ENCODE measurements around the gene WSB2. TPM values are rescaled to one million over a fixed set of nuclear protein-coding genes. Genes with fewer than 3 reads are reported as not detected.

Gene WSB2
- polyA plus RNA-seq, 3 donors: 46.3 to 51.8 (median 48.2) TPM

DNA sequence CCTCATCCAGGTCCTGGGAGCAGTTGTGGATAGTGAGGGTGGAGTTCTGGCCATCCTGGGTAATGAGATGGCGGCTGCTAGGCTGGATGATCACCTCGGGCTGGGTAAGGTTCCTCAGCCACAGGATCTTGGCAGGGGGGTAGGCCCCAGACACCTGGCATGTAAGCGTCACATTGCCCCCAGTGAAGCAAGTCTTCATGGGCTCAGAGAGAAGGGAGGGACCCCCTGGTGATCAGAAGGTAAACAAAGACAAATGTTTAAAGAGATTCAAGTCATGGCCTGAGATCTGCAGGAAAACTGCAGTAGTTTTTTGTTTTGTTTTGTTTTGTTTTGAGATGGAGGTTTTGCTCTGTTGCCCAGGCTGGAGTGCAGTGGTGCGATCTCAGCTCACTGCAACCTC, 12.8 kb upstream of the WSB2 start:
- no peak for DNase-seq (ENCODE audit: extremely low read depth in 1 of 11, low read depth in 9 of 11, low spot score in 4 of 11)

DNA sequence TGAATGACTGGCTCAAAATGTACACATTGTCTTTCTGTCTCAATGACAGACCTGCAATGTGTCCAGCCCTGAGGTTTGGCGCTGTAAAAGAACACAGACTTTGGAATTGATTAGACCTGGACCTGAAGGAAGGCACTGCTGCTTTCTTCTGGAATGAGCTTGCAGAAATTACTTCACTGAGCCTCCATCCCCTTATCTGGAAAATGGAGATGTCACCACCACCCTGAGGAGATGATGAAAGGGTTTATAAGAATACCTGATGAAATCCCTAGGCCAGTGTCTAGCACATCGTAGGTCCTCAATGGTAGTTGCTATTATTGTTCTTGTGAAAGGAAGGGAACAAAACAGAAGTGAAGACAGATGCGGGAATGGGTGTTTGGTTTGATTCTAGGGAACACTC, 9.7 kb upstream of the WSB2 start:
- no peak for DNase-seq (ENCODE audit: extremely low read depth in 1 of 11, low read depth in 9 of 11, low spot score in 4 of 11)

- no peak for DNase-seq (ENCODE audit: extremely low read depth in 1 of 11, low read depth in 9 of 11, low spot score in 4 of 11)
These were observed 7.5 kb upstream of the WSB2 start for GRCh38 chr12:118068445-118068844.

DNA sequence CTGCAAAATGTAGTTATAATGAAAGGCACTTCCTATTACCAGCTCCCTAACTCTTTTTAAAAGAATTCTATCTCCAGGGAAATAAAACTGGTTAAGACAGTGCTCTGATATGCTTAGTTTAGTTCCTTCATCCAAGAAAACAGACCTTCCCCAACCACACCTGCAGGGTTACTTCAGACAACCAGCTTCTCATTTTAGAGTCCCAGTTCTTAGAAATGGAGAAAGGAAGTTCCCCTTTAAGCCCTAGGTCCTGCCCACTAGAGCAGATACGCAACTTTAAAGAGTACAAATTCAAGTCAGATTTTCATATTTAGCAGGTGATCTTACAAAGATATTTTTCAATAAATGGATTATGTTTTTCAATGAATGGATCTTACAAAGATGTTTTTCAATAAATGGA, 4.4 kb upstream of the WSB2 start:
- DNase-seq (ENCODE audit: extremely low read depth in 1 of 11, low read depth in 9 of 11, low spot score in 4 of 11): no peak

- DNase-seq (ENCODE audit: extremely low read depth in 1 of 11, low read depth in 9 of 11, low spot score in 4 of 11): no peak
These were observed 3.6 kb upstream of the WSB2 start for GRCh38 chr12:118064608-118065007.

- DNase-seq (ENCODE audit: extremely low read depth in 1 of 11, low read depth in 9 of 11, low spot score in 4 of 11): no peak
These were observed 2.8 kb upstream of the WSB2 start for GRCh38 chr12:118063576-118064391.

DNA sequence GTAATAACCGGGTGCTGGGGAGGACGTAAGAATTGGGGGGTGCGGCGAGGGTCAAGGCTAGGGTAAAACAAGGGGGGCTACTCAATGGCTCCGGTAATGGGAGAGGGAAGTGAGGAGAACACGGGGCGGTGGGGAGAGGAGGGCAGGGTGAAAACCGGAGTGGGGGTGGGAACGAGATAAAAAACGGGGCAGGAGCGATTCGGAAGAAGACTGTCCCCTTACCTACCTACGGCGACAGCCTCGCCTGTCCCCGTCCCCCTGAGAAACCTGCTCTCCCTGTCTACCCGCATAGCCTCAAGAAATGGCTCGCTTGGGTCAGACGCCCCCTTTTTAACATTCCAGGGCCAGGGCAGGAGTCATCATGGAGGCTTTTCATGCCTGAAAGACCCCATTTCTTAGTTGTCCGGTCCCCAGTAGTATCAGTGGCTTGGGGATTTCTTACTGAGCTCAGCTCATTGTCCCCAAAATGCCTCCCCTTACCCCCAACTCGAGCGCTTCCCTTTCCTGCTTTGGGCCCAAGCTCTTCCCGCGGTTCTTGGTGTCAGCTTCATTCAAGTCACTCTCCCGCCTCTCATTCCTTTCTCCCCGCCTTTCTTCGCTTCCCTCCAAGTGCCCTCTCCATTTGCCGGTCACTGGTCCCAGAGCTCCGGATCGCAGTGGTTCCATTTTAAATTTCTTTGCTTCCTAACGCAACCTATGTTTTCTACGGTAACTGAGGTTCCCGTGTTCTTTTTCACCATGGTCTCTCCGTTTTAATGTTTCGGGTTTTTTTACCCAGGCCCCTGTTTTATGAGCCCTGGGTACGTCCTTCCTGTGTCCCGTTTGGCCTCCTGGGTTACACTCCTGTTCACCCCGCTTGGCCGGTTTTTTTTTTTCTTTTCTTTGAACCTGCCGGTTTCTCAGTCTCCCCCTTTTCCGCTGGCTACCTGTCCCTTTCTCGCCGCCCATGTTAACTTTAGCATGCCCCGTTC, 1.2 kb upstream of the WSB2 start:
- DNase-seq (ENCODE audit: extremely low read depth in 1 of 11, low read depth in 9 of 11, low spot score in 4 of 11): peak in 7 of 11 donors; percentile 19 to 47 (median 41)

GRCh38 chr12:118060301-118061010, 523 bp downstream of the WSB2 start:
- DNase-seq (ENCODE audit: extremely low read depth in 1 of 11, low read depth in 9 of 11, low spot score in 4 of 11): peak in 4 of 11 donors; percentile 7 to 14 (median 13)

- peak in 1 of 11 donors; percentile 4 for DNase-seq (ENCODE audit: extremely low read depth in 1 of 11, low read depth in 9 of 11, low spot score in 4 of 11)
These were observed 1.4 kb downstream of the WSB2 start for GRCh38 chr12:118059341-118060191.

GRCh38 chr12:118058881-118059280, 2.1 kb downstream of the WSB2 start:
- DNase-seq (ENCODE audit: extremely low read depth in 1 of 11, low read depth in 9 of 11, low spot score in 4 of 11): no peak

DNA sequence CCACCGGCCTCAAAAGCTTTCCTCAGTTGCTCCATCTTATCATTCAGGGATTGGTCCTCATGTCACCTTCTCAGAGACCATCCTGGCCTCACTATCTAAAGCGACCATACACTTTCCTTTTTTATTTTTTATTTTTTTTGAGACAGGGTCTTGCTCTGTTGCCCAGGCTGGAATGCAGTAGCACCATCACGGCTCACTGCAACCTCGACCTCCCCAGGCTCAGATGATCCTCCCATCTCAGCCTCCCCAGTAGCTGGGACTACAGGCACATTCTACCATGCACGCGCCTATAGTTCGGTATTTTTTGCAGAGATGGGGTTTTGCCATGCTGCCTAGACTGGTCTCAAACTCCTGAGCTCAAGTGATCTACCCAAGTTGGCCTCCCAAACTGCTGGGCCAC, 2.8 kb downstream of the WSB2 start:
- DNase-seq (ENCODE audit: extremely low read depth in 1 of 11, low read depth in 9 of 11, low spot score in 4 of 11): no peak

- no peak for DNase-seq (ENCODE audit: extremely low read depth in 1 of 11, low read depth in 9 of 11, low spot score in 4 of 11)
These were observed 4.9 kb downstream of the WSB2 start for GRCh38 chr12:118055865-118056773.

DNA sequence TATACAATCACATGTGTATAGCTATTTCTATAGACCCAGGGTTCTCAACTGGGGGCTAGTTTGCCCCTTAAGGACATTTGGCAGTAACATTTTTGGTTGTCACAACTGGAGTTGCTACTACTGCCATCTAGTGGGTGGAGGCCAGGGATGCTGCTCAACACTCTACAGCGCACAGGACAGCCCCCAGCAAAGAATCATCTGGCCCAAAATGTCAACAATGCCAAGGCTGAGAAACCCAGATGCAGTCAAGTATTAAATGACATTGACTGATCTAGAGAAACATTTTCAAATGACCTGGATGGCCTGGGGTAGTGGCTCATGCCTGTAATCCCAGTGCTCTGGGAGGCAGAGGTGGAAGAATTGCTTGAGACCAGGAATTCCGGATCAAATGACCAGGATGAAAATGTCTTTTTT, 5.8 kb downstream of the WSB2 start:
- DNase-seq (ENCODE audit: extremely low read depth in 1 of 11, low read depth in 9 of 11, low spot score in 4 of 11): peak in 3 of 11 donors; percentile 4 to 41 (median 21)

DNA sequence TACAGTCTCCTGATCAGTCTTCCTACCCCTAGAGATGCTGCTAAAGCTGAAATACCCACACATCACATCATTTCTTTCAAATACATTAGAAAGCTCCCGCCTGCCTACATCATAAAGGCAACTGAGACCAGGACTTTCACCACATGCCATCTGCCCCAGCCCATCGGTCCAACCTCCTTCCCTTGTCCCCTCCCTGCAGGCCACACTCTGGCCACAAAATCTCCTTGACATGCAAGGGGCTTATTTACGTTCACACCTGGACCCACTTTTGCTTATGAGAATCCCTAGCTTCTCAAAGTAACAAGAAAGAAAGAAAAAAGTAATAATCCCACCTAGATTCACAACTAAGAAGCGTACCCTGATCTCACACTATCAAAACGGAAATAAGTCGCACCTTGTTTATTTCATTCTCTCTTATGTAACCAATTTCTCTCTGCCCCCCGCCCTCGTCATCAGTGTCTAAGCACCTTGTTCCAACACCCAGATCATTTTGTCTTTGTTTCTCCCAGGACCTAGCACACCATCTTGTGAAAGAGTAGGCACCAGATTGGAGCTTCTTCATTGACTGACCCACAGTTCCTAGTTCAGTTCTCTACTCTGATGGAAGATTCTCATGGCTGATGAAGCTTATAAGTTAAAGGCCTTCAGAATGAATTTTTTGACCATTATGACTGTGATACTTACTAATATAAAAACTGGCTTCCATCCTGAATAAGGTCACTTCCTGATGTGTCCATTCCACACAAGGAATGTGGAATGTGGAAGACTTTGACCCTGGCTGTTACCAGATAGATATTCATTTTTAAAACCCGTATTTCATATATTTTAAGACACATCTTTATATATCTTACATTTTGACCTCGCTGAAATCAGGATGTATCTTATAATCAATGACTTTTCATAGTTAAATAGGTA, 7.7 kb downstream of the WSB2 start:
- DNase-seq (ENCODE audit: extremely low read depth in 1 of 11, low read depth in 9 of 11, low spot score in 4 of 11): no peak

- DNase-seq (ENCODE audit: extremely low read depth in 1 of 11, low read depth in 9 of 11, low spot score in 4 of 11): peak in 3 of 11 donors; percentile 9 to 23 (median 18)
These were observed 8.5 kb downstream of the WSB2 start for GRCh38 chr12:118052324-118053070.

Data from renal cortex interstitium (tissue), 11 donors.